Urothelium cell line (cell line): ENCODE data around the gene NDUFAF5.

Experiments
- DNase-seq: peaks from one replicate; pipeline ENCODE4 v3.0.0; 2011; ENCODE audit warnings: low spot score, mixed read lengths
- FAIRE-seq: peaks from 2 replicates; lab custom pipeline; 2011; peaks lifted over from hg19 to GRCh38; lab: Jason Lieb, UNC

The NDUFAF5 gene

GRCh38 chr20:13819885-13820645 is 35.2 kb downstream of the NDUFAF5 start:
- FAIRE-seq = no peak
- peak; percentile 54 for DNase-seq

- no peak for DNase-seq
- no peak for FAIRE-seq
Measured at GRCh38 chr20:13821876-13822275, 37.0 kb downstream of the NDUFAF5 start.

GRCh38 chr20:13822459-13822858 is 37.6 kb downstream of the NDUFAF5 start:
- FAIRE-seq (no peak), DNase-seq (no peak)

- DNase-seq = no peak
- FAIRE-seq = no peak
Measured at GRCh38 chr20:13824459-13824858, 39.6 kb downstream of the NDUFAF5 start.

GRCh38 chr20:13825465-13825864 is 40.6 kb downstream of the NDUFAF5 start:
- DNase-seq = no peak
- FAIRE-seq = no peak

GRCh38 chr20:13831476-13831875 is 46.6 kb downstream of the NDUFAF5 start:
- DNase-seq = no peak

GRCh38 chr20:13838664-13839063 is 53.8 kb downstream of the NDUFAF5 start:
- FAIRE-seq (no peak), DNase-seq (no peak)

More at GRCh38 chr20:13831476-13831875, 46.6 kb downstream of the NDUFAF5 start:
- FAIRE-seq = no peak

- DNase-seq (peak; percentile 77), FAIRE-seq (no peak)
Measured at GRCh38 chr20:13839421-13840092, 54.7 kb downstream of the NDUFAF5 start.

GRCh38 chr20:13840093-13840465 is 55.3 kb downstream of the NDUFAF5 start:
- no peak for FAIRE-seq
- no peak for DNase-seq

GRCh38 chr20:13841206-13841605 is 56.4 kb downstream of the NDUFAF5 start:
- no peak for DNase-seq
- FAIRE-seq = no peak

GRCh38 chr20:13844296-13844695 is 59.5 kb downstream of the NDUFAF5 start:
- no peak for DNase-seq
- no peak for FAIRE-seq

GRCh38 chr20:13851279-13851678 is 66.5 kb downstream of the NDUFAF5 start:
- no peak for FAIRE-seq
- DNase-seq = no peak

- DNase-seq (no peak), FAIRE-seq (no peak)
Measured at GRCh38 chr20:13852306-13852705, 67.5 kb downstream of the NDUFAF5 start.

GRCh38 chr20:13855613-13856012 is 70.8 kb downstream of the NDUFAF5 start:
- no peak for FAIRE-seq

GRCh38 chr20:13856354-13856753 is 71.5 kb downstream of the NDUFAF5 start:
- FAIRE-seq (no peak), DNase-seq (no peak)

More at GRCh38 chr20:13855613-13856012, 70.8 kb downstream of the NDUFAF5 start:
- DNase-seq = no peak

- DNase-seq (no peak), FAIRE-seq (no peak)
Measured at GRCh38 chr20:13857304-13857703, 72.5 kb downstream of the NDUFAF5 start.

GRCh38 chr20:13857961-13858360 is 73.1 kb downstream of the NDUFAF5 start:
- FAIRE-seq (no peak), DNase-seq (no peak)

- DNase-seq = no peak
- no peak for FAIRE-seq
Measured at GRCh38 chr20:13858439-13858838, 73.6 kb downstream of the NDUFAF5 start.

- FAIRE-seq = no peak
- DNase-seq = no peak
Measured at GRCh38 chr20:13858871-13859270, 74.0 kb downstream of the NDUFAF5 start.

- DNase-seq = no peak
- no peak for FAIRE-seq
Measured at GRCh38 chr20:13862245-13862644, 77.4 kb downstream of the NDUFAF5 start.

- FAIRE-seq = no peak
- DNase-seq = no peak
Measured at GRCh38 chr20:13863244-13863643, 78.4 kb downstream of the NDUFAF5 start.

GRCh38 chr20:13865156-13865555 is 80.3 kb downstream of the NDUFAF5 start:
- no peak for FAIRE-seq
- DNase-seq = no peak
